ENCODE results near the gene SMIM41. TPM values are rescaled to one million over a fixed set of nuclear protein-coding genes. Genes with fewer than 3 reads are reported as not detected.

Gene SMIM41
- polyA plus RNA-seq, 1 donor (not counting 4 experiments of a cell fraction or from before 2014, with no cell fraction given), result not detected

DNA sequence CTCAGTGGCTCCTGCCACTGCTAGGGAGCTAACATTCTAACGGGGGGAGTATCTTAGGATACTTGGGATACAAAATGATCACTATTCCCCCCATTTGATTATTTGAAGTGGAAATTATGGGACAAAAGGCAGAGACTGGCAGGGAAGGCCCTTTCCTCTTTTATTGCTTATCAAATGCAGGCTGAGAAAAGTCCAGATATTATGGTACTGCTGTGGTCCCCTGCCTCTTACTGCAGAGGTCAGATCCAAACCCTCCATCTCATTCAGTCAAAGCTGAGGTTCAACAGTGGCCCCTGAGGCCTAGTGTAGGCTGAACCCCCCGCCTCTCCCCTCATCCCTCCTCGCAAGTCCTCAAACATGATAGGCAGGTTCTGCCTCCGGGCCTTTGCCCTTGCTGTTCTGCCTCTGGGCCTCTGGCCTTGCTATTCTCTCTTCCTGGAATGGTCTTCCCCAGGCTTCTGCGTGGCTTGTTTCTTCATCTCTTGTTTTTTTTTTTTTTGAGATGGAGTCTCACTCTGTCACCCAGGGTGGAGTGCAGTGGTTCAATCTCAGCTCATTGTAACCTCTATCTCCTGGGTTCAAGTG lies 78.2 kb downstream of the SMIM41 start:
- no peak for FAIRE-seq
- Histone ChIP-seq H3K27ac (ENCODE audit: control insufficient read depth, insufficient read depth, low read length) (peak overlapping the region; percentile 98), H3K79me2 (ENCODE audit: control insufficient read depth, insufficient read depth, low read length) (no peaks in the 10 kb centered on the region), H4K20me1 (ENCODE audit: control insufficient read depth, extremely low read depth, insufficient read depth, low read length) (no peaks in the 10 kb centered on the region), H3K4me2 (ENCODE audit: control insufficient read depth, extremely low read depth, insufficient read depth, low read depth, low read length) (peak overlapping the region; percentile 3), H2AFZ (ENCODE audit: control insufficient read depth, low read length) (no peak overlapping the region), H3K27me3 (ENCODE audit: control insufficient read depth, extremely low read depth, insufficient read depth, low read length) (no peaks in the 10 kb centered on the region), H3K36me3 (ENCODE audit: control insufficient read depth in 2 of 2, extremely low read depth in 1 of 2, insufficient read depth in 2 of 2, low read length in 2 of 2) (no peaks in the 10 kb centered on the region), H3K9me3 (ENCODE audit: control insufficient read depth, low read depth, low read length) (no peaks in the 10 kb centered on the region), H3K9me1 (ENCODE audit: control insufficient read depth, extremely low read depth, insufficient read depth, low read length) (no peaks in the 10 kb centered on the region), H3K9ac (ENCODE audit: control insufficient read depth, extremely low read depth, insufficient read depth, low read length) (peak overlapping the region; percentile 75), H3K4me1 (ENCODE audit: control insufficient read depth, extremely low read depth, insufficient read depth, low read length) (peaks cover 41% of the 10 kb centered on the region), H3K4me3 (ENCODE audit: control insufficient read depth in 2 of 3, extremely low read depth in 1 of 3, insufficient read depth in 2 of 3, low read depth in 1 of 3, low read length in 3 of 3) (no peak overlapping the region)
- TF ChIP-seq, protein P1, sequence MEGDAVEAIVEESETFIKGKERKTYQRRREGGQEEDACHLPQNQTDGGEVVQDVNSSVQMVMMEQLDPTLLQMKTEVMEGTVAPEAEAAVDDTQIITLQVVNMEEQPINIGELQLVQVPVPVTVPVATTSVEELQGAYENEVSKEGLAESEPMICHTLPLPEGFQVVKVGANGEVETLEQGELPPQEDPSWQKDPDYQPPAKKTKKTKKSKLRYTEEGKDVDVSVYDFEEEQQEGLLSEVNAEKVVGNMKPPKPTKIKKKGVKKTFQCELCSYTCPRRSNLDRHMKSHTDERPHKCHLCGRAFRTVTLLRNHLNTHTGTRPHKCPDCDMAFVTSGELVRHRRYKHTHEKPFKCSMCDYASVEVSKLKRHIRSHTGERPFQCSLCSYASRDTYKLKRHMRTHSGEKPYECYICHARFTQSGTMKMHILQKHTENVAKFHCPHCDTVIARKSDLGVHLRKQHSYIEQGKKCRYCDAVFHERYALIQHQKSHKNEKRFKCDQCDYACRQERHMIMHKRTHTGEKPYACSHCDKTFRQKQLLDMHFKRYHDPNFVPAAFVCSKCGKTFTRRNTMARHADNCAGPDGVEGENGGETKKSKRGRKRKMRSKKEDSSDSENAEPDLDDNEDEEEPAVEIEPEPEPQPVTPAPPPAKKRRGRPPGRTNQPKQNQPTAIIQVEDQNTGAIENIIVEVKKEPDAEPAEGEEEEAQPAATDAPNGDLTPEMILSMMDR (optimal IDR thresholded peaks at IDR 0.05 in 1 of 3, IDR thresholded peaks at IDR 0.05 in 1 of 3, conservative IDR thresholded peaks at IDR 0.05 in 1 of 3; ENCODE audit: extremely low read depth in 1 of 3, insufficient read depth in 2 of 3, low read length in 3 of 3), result no peak
- no peak for TF ChIP-seq EZH2 (IDR thresholded peaks at IDR 0.05; ENCODE audit: low read length)
- dilution Hi-C loops (cut with MboI; ENCODE audit: extremely low pct_ligation_motif_present, low sequenced_read_pairs), result no loop called here
- DNase-seq (ENCODE audit: low read depth, low spot score), result no peak

Other genes starting within 250 kb of the SMIM41 start
- gene FIGNL2, start 231.0 kb upstream of the SMIM41 start, polyA plus RNA-seq, result not detected in 3 replicates
- gene ANKRD33, start 191.6 kb upstream of the SMIM41 start, polyA plus RNA-seq, result not detected in 3 replicates
- gene ACVRL1, start 172.2 kb upstream of the SMIM41 start, polyA plus RNA-seq, result not detected in 3 replicates
- 11.8 to 15.3 TPM (median 12.7 TPM) in 3 replicates for gene ACVR1B, start 128.0 kb upstream of the SMIM41 start, polyA plus RNA-seq
- gene TAMALIN, start 72.8 kb upstream of the SMIM41 start, polyA plus RNA-seq, result 0.54 to 0.86 TPM (median 0.56 TPM) in 3 replicates
- 0.69 to 7.8 TPM (median 3.9 TPM) in 3 replicates for gene NR4A1, start 28.3 kb upstream of the SMIM41 start, polyA plus RNA-seq
- gene ATG101, start 9.7 kb upstream of the SMIM41 start, polyA plus RNA-seq, result 62.7 to 74.7 TPM (median 73.9 TPM) in 3 replicates
- 3.3 to 7.2 TPM (median 4.1 TPM) in 3 replicates for gene KRT80, start 112.3 kb downstream of the SMIM41 start, polyA plus RNA-seq
- 112 to 224 TPM (median 117 TPM) in 3 replicates for gene KRT7, start 153.5 kb downstream of the SMIM41 start, polyA plus RNA-seq
- 0.03 TPM in 1 of 3 replicates, not detected in the others for gene KRT86, start 194.9 kb downstream of the SMIM41 start, polyA plus RNA-seq
- gene KRT81, start 211.8 kb downstream of the SMIM41 start, polyA plus RNA-seq, result 0.03 to 0.15 TPM in 2 of 3 replicates, not detected in the other
- gene KRT83, start 241.7 kb downstream of the SMIM41 start, polyA plus RNA-seq, result not detected in 3 replicates

Data from keratinocyte (primary cell).